KOPT-K1 (cell line): ENCODE measurements around the gene COPS7A.

Experiments used
- H3K27ac ChIP-seq: fragments of 200-600 bp; sonication (generic); 2 replicates; pipeline ENCODE4 v1.5.1; 2016; ENCODE audit warnings: antibody characterized with exemption, mild to moderate bottlenecking, low read depth, low read length; ENCODE audit not compliant: poor library complexity, severe bottlenecking
- H3K36me3 ChIP-seq: fragments of 200-600 bp; sonication (generic); 2 replicates; pipeline ENCODE4 v1.5.1; 2017; ENCODE audit warnings: antibody characterized with exemption, mild to moderate bottlenecking, low read length, moderate library complexity; ENCODE audit not compliant: insufficient read depth
- H3K9me3 ChIP-seq: fragments of 200-600 bp; sonication (generic); 2 replicates; pipeline ENCODE4 v1.5.1; 2017; ENCODE audit warnings: antibody characterized with exemption, low read length, mild to moderate bottlenecking; ENCODE audit not compliant: insufficient read depth, poor library complexity, severe bottlenecking

Gene COPS7A

GRCh38 chr12:6768990-6769389 is 45.1 kb downstream of the COPS7A start:
- no peak overlapping the region for H3K27ac ChIP-seq
- no peaks in the 10 kb centered on the region for H3K9me3 ChIP-seq
- no peaks in the 10 kb centered on the region for H3K36me3 ChIP-seq

DNA sequence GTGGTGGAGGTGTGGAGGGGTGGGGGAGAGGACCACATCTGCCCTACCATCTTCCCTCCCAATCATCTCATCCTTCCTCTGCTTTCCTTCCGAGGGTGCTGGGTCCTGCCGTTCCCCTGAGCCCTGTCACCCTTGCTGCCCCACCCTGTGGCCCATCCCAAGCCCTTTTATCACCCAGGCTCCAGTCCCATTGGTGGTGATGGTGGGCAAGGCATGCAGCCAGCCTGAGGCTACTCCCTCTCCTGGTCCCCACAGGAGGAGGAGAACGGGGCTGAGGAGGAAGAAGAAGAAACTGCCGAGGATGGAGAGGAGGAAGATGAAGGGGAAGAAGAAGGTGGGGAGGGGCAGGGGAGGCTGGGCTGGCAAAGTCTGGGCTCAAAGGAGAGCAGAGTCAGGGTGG is 45.8 kb downstream of the COPS7A start:
- Histone ChIP-seq H3K36me3 (no peaks in the 10 kb centered on the region), H3K9me3 (no peaks in the 10 kb centered on the region), H3K27ac (no peak overlapping the region)

DNA sequence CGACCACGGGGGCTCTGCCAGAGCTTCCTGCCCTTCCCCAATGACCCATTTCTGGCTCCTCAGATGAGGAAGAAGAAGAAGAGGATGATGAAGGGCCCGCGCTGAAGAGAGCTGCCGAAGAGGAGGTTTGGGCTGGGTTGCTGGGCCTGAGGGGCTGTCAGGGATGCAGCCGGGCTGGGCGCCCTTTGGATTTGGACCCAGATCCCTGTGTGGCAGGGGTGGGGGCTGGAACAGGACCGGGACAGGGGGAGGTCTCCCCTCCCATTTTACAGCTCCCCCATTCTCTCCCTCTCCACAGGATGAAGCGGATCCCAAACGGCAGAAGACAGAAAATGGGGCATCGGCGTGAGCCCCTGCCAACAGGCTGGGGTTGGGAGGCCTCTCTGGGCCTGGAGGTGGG is 46.2 kb downstream of the COPS7A start:
- Histone ChIP-seq H3K9me3 (no peaks in the 10 kb centered on the region), H3K27ac (no peak overlapping the region), H3K36me3 (no peaks in the 10 kb centered on the region)

DNA sequence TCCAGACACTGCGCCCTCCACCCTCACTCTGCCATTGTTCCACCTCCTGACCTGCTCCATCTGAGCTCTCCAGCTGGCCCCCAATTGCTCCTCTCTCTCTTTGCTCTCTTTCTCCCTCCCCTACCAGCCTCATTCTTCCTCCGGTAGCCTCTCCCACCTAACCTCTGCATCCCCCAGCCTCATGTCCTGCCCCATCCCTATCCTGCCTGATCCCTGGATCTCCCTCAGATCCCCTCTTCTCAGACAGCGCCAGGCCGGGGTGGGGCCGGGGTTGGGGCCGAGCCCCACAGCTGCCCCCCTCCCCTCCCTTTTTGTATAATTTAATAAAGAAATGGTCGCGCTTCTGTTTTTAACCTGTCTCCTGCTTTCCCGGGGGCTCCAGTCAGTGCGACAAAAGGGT is 46.8 kb downstream of the COPS7A start:
- no peak overlapping the region for H3K27ac ChIP-seq
- H3K9me3 ChIP-seq: no peaks in the 10 kb centered on the region
- H3K36me3 ChIP-seq: no peaks in the 10 kb centered on the region

DNA sequence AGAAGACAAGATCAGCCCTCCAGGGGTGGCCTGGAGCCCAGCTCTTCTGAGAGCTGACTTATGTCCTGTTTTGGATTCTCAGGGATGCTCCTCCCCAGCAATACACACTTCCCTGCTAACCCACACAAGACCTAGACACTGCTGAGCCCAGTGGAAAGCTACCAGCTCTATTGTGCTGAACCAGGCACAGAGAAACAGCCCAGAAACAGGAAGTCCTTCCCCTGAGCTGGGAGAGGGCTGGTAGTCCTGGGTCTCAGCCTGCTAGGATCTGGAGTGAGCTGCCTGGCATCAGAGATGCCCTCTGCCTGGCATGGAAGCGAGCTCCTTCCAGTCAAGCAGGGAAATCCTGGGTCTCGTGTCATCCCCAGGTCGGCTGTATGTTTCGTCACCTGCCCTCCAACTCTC is 47.2 kb downstream of the COPS7A start:
- Histone ChIP-seq H3K27ac (no peak overlapping the region), H3K9me3 (no peaks in the 10 kb centered on the region), H3K36me3 (no peaks in the 10 kb centered on the region)

- no peak overlapping the region for H3K27ac ChIP-seq
- no peaks in the 10 kb centered on the region for H3K9me3 ChIP-seq
- no peaks in the 10 kb centered on the region for H3K36me3 ChIP-seq
Observed at GRCh38 chr12:6771509-6772330, 47.9 kb downstream of the COPS7A start.

DNA sequence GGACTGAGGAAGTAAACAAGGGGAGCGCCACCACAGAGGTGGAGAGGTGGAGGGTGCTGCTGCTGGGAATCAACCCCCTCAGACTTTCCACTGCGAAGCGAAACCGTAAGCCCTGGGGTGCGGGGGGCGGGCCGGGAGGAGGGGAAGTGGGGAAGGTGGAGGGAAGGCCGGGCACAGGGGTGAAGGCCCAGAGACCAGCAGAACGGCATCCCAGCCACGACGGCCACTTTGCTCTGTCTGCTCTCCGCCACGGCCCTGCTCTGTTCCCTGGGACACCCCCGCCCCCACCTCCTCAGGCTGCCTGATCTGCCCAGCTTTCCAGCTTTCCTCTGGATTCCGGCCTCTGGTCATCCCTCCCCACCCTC is 48.5 kb downstream of the COPS7A start, which contains the start of gene LAG3:
Gene LAG3 (plus strand): TSS at position 190 of the 365 bp plus-strand sequence. CDS start 333 bp downstream, outside the sequence.
- Histone ChIP-seq H3K36me3 (no peaks in the 10 kb centered on the region), H3K27ac (no peak within 1 kb of the TSS), H3K9me3 (no peaks in the 10 kb centered on the region)

DNA sequence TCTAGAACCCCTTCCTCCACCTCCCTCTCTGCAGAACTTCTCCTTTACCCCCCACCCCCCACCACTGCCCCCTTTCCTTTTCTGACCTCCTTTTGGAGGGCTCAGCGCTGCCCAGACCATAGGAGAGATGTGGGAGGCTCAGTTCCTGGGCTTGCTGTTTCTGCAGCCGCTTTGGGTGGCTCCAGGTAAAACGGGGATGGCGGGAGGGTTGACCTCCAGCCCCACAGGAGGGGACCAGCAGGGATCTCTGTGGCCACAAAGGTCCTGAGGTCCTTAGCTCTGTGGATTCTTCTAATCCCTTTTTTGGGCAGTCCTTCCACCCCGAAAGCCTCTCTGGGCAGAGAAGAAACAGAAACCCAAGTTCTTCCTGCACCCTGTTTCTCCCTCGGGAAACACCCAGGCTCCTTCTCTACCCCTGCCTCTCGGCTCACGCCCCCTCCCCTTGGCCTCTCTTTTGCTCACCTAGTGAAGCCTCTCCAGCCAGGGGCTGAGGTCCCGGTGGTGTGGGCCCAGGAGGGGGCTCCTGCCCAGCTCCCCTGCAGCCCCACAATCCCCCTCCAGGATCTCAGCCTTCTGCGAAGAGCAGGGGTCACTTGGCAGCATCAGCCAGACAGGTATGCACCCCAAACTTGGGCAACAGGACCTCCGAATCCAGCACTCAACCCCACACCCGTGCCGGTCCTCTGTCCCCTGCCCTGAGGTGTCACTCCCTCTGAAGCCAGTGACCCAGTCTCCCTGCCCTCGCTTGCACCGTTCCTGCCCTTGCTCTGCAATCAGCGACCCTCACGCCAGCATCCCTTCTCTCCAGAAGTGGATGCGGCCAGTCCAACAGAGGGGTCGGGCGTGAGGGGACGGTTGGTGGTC is 49.1 kb downstream of the COPS7A start:
- no peaks in the 10 kb centered on the region for H3K9me3 ChIP-seq
- H3K27ac ChIP-seq: no peak overlapping the region
- no peaks in the 10 kb centered on the region for H3K36me3 ChIP-seq

GRCh38 chr12:6773590-6774351 is 49.9 kb downstream of the COPS7A start:
- Histone ChIP-seq H3K36me3 (no peaks in the 10 kb centered on the region), H3K9me3 (no peaks in the 10 kb centered on the region), H3K27ac (peak overlapping the region; percentile 48)

- Histone ChIP-seq H3K36me3 (no peaks in the 10 kb centered on the region), H3K9me3 (no peaks in the 10 kb centered on the region), H3K27ac (peak overlapping the region; percentile 48)
Observed at GRCh38 chr12:6774499-6775062, 50.7 kb downstream of the COPS7A start.

GRCh38 chr12:6775185-6776174 is 51.6 kb downstream of the COPS7A start:
- Histone ChIP-seq H3K27ac (peak overlapping the region; percentile 48), H3K9me3 (no peaks in the 10 kb centered on the region), H3K36me3 (no peaks in the 10 kb centered on the region)

DNA sequence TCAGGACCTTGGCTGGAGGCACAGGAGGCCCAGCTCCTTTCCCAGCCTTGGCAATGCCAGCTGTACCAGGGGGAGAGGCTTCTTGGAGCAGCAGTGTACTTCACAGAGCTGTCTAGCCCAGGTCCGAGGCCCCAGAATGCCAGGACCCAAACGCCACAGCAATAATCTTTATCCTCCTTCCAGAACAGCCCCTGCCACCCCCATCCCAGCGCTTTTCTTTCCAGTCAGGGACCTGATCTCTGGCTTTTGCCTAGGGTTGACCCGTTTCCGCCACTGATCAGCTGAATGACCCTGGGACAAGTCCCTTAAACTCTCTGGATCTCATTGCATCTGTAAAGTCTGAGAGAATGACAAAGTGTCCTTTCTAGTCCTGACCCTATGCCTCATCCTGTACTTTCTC is 53.5 kb downstream of the COPS7A start:
- H3K27ac ChIP-seq: no peak overlapping the region

GRCh38 chr12:6778217-6778573 is 54.3 kb downstream of the COPS7A start:
- H3K27ac ChIP-seq: no peak overlapping the region
- no peaks in the 10 kb centered on the region for H3K9me3 ChIP-seq
- no peaks in the 10 kb centered on the region for H3K36me3 ChIP-seq

More for the DNA sequence above, 53.5 kb downstream of the COPS7A start:
- no peaks in the 10 kb centered on the region for H3K9me3 ChIP-seq
- H3K36me3 ChIP-seq: no peaks in the 10 kb centered on the region
